H54 (cell line): ENCODE measurements around the gene B3GALNT1.

Experiments
- DNase-seq: peaks from one replicate; pipeline ENCODE4 v3.0.0; 2011; ENCODE audit warnings: low spot score, mixed read lengths; ENCODE audit not compliant: insufficient read length
- FAIRE-seq: peaks from 3 replicates; lab custom pipeline; 2011; peaks lifted over from hg19 to GRCh38; lab: Jason Lieb, UNC
- POLR2A ChIP-seq: IDR thresholded peaks from 2 replicates; pipeline ENCODE4 v1.6.1; 2011; ENCODE audit warnings: low read depth, mild to moderate bottlenecking, low read length

The B3GALNT1 gene

DNA sequence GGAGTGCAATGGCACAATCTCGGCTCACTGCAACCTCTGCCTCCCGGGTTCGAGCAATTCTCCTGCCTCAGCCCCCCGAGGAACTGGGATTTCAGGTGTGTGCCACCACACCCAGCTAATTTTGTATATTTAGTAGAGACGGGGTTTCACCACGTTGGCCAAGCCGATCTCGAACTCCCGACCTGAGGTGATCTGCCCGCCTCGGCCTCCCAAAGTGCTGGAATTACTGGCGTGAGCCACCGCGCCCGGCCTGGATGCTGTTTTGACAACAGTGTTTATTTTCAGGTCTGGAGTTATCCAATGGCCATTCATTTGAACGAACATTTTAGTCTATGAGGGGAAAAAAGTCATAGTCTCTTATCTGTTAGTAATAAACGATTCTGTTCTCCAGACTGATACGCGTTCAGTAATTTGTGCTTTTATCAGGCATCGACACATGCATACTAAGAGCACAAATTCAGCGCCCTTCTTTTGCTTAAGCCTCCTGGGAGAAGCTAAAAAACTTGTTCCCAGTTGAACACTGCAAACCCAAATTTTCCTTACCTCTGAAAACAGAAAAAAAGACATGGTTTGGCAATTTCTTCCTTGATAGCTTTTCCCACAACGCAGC is 1.3 kb downstream of the B3GALNT1 start:
- FAIRE-seq (no peak), DNase-seq (no peak)

DNA sequence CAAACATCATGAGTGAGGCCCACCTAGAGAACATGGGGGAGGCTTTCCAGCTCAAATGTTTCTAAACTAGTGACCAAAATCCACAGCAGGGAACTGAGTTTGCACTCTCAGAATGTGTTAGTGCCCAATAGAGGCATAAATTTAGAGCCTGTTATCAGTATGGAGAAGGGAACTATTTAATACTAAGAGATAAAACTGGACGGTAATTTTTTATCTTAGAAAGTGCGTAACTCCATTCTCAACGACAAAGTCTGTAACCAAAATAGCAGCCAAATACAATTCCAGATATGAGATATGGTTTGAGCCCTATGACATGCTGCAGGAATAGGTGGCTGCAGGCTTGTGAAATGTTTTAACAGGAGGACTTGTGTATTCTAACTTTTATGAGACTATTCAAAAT is 3.5 kb downstream of the B3GALNT1 start:
- no peak for TF ChIP-seq POLR2A
- FAIRE-seq (no peak), DNase-seq (no peak)

More for the DNA sequence above, 1.3 kb downstream of the B3GALNT1 start:
- no peak for TF ChIP-seq POLR2A

DNA sequence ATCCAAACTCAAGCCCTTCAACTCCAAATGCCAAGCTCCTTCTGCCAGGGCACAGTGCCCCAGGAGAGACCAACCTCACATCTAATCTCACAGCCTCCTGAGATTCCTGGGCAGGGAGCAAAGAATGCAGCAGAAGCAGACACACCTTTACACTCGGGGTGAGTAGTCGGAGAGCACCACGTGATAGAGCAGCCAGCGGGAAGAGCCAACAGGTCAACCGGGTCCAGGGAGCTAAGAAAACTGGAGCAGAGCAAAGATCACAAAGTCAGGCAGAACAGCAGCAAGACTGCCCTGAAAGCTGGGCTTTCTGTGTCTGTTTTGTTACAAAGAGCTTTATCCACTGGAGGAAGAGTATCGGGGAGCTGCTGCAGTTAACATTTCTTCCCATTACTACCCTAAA is 4.2 kb downstream of the B3GALNT1 start:
- DNase-seq, result no peak
- no peak for FAIRE-seq
- no peak for TF ChIP-seq POLR2A

DNA sequence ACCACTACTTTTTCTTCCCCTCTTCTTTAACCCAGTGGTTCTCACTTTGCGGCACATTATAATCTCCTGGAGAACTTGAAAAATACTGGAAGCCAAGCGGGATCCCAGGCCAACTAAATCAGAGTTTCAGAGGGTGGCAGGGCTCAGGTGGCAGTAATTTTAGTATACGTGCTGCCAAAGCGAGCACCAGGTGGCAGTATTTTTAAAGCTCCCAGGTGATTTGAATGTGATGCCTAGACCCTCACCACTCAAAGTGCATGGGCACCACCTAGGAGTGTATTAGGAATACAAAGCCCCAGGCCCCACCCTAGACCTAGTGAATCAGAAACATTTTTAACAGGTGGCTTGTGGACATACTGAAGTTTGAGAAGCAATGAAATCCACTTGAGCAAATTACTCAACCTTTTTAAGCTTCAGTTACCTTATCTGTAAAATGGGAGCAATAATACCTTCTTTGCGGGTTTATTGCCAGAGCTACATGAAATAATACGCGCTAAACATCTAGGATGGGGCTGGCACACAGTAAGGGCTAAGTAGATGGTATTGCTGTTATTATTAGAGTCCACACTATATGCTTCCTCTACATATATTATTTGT is 8.3 kb downstream of the B3GALNT1 start:
- TF ChIP-seq POLR2A, result no peak
- no peak for DNase-seq
- FAIRE-seq, result no peak

DNA sequence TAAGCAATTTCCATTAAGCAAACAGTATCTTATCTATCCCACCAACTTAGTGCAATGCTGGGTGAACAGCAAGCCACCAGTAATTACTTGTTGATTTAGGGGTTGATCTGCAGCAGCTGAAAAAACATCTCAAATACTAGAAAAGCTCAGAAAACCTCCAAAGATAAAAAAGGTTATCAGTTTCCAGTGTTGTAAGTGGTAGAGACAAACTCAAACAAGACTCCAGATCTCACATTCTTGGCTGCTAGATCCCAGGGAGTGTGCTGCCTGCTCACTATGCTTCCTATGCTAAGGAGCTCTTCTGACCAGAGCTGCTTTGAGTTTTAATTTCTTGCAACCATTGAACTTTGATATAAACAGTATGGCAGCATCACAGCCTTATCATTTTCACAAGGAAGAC is 11.3 kb downstream of the B3GALNT1 start:
- DNase-seq (no peak), FAIRE-seq (no peak)
- TF ChIP-seq POLR2A, result no peak

DNA sequence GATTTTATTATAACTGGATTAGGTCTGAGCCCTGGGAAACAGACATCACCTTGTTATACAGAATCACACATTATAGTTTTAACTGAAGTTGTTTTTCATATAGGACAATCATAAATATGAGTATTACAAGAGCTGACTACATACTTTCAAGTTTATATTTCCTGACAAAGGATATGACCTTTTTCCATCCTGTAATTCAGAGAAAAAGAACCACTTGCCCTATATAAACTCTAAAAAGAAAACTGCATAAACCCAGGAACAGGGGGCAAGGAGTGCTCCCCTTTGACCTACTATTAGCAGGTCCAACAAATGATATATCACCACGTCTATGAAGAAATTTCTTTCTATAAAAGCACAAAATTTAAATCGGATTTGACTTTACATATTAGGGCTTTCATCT is 20.9 kb downstream of the B3GALNT1 start:
- DNase-seq (no peak), FAIRE-seq (no peak)
- no peak for TF ChIP-seq POLR2A

DNA sequence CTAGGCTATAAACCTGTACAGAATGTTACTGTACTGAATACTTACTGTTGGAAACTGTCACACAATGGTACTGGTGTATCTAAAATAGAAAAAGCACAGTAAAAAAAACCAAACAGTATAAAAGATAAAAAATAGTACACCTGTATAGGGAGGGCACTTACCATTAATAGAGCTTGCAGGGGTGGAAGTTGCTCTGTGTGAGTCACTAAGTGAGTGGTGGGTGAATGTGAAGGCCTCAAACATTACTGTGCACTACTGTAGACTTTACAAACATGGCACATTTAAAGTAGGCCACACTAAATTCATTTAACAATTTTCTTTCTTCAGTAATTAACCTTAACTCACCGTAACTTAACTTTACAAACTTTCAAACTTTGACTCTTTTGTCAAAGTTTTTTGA is 22.0 kb downstream of the B3GALNT1 start:
- FAIRE-seq, result no peak
- no peak for DNase-seq
- TF ChIP-seq POLR2A, result no peak

DNA sequence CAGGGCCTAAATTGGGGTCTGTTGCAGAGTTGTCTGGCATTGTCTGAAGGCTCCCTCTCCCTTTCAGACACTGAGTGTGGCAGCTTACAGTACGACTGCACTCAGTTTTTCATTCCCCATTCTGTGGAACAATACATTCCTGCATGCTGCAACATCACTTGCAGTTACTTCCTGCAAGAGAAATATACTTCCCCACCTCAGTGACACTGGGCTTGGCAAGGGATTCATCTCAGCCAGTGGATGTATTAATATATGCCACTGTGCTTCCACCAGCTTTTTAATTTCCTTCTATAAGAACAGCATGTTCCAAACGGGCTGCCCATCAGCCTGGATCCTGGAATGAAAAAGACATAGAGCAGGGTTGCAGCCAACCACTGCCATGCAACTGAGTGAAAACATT is 23.1 kb downstream of the B3GALNT1 start:
- DNase-seq (no peak), FAIRE-seq (no peak)
- no peak for TF ChIP-seq POLR2A

DNA sequence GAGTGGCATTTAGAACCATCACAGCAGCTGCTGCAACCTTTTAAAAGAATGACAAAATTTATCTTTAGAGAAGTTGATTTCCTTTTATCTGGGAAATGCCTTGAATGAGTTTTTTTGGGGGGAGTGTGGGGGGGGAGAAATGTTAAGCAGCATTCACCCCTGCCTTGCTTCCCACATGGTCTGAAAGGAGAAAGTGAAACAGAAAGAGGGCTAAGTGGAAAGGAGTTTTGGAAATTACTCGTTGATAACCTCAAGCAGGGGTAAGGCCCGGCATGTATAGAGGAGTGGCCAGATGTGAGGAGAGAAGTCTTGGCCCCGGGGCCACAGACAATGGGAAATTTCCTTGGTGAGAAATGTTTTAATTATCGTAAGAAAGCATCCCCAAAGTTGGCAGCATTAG is 23.5 kb downstream of the B3GALNT1 start:
- TF ChIP-seq POLR2A, result no peak
- FAIRE-seq (no peak), DNase-seq (no peak)

DNA sequence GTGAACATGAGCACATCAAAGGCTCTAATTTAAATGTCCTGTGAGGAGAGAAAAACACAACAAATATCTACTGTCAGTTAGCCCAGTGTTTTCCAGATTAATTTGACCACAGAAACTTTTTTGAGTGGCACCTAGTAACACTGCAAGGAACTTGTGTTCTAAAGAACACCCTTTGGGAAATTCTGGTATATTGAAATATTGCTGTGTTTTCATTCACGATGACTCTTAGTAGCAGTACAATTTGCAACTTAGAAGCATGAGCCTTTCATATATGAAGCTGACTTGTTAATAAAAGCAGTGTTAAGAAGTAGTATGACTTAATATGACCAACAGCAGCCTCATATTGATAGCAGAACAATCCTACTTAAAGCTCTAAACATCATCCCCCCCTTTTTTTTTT is 32.0 kb downstream of the B3GALNT1 start:
- DNase-seq (no peak), FAIRE-seq (no peak)
- no peak for TF ChIP-seq POLR2A

DNA sequence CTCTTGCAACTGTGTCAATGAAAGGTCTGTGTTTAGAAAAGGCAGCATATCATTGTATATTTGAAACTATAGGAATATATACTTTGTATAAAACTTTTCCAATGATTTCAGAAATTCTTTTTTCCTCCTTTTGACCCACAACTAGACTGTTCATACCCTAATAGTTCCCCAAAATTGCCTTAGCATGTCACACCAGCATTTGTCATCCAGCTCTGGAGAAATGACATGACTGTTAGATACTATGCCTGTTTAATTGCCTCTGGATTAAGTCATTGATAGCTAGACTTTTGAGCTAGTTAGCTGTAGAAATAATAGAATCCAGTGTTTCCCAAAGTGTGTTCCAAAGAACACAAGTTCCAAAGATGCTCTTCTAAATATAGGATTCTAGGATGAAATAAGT is 32.4 kb downstream of the B3GALNT1 start:
- no peak for TF ChIP-seq POLR2A
- FAIRE-seq (no peak), DNase-seq (no peak)

DNA sequence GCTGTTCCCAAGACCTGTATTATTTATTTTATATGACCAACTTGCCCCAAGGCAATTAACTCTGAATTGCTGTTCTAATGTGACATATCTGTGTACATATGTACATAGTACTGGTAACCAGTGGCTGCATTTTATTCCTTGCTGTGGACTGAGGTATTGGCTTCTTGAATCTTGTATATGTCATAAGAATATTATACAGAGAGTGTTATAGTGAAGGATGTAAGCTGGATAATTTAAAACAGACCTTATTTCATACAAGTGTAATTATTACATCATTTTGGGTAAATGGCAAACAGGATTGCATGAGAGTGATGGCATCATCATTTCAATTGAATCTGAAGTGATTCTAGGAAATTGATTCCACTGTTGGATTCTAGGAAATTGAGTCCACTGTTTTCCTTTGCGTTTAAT is 32.9 kb downstream of the B3GALNT1 start:
- no peak for FAIRE-seq
- no peak for TF ChIP-seq POLR2A
- no peak for DNase-seq

DNA sequence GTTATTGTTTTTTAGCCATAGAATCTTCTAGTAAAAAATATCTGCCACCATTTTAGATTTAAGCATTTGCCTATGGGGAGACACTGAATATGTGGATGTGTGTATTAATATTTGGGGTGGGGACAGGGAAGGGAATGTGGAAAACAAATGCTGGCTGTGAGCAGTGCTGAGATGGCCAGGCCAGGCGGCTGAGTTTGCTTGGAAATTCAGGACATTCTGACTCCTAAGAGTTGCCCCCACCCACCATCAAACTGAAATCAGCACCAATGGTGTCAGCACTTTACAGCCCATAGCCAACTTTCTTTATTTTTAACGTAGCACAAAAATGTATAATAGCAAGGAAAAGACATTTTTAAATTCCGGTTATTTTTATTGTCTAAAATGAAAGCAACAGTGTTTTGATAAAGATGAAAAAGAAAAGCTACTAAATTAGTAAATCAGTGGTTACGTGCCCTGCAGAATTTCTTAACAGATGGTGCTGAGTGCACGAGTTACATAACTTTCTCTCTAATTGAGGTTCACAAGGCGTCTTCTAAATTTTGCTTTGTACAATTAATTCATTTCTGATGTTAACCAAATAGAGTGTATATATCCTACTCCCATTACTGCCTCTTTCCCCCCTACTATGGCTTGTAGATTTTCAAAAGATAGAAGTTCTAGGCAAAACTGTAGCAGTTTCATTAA is 34.0 kb downstream of the B3GALNT1 start:
- DNase-seq (no peak), FAIRE-seq (no peak)
- no peak for TF ChIP-seq POLR2A

DNA sequence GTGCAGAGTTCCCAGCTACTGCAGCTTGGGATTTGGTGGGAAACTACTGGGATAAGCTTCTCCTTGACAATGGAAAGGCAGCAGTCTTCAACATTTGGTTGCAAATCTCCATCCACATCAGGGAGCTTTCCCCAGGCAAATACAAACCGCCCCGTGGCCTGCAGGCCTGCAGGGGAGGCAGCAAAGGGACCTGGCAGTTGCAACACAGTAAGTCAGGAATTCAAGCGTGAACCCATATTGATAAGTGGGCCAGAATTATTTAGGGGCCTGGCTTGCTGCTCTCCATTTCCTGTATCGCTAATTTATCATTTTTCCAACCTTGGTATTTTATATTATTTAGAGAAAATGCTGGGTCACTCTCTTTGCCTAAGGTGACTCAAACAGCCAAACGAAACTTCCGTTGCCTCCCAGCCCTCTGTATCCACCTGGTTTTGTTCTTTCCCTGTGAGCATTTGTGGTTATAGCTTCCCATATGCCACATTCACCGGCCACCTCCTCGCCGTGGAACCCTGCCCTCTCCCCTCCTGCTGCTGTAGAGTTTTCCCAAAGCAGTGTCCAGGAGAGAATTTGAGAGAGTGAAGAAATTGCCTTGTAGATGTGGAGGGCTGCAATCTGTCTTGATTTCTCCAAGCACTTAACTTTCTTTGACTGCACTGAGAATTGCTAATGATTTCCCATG is 34.8 kb downstream of the B3GALNT1 start:
- TF ChIP-seq POLR2A, result no peak
- FAIRE-seq (no peak), DNase-seq (no peak)
